OCI-LY7 (cell line): ENCODE results near the gene NTM. TPM values are rescaled to one million over a fixed set of nuclear protein-coding genes. Genes with fewer than 3 reads are reported as not detected.

ENCODE experiments used
- BruUV-seq: library from RNA; stranded (reverse); fragments of 400-500 nt; replicated peaks from 2 replicates; lab custom pipeline; 2021; lab: Mats Ljungman, UMichigan
- CTCF ChIA-PET: fragments of 300-600 bp; sonication (Branson Sonifier 250); formaldehyde crosslinking; loops from one replicate; lab custom pipeline; 2022; ENCODE audit warnings: antibody characterized with exemption; ENCODE audit not compliant: unreplicated experiment; lab: Charles Lee
- POLR2A ChIA-PET: fragments of 300-600 bp; sonication (Branson Sonifier 250); formaldehyde crosslinking; loops from one replicate; lab custom pipeline; 2022; ENCODE audit warnings: antibody characterized with exemption; lab: Charles Lee
- DNase-seq: peaks from one replicate; pipeline ENCODE4 v3.0.0-alpha.2; 2015; ENCODE audit warnings: low spot score
- H2AFZ ChIP-seq: fragments of 200-600 bp; sonication (generic), shearing (Covaris generic); 2 replicates; pipeline ENCODE4 v1.6.1; 2014; ENCODE audit warnings: mild to moderate bottlenecking, antibody characterized with exemption, low read length, moderate library complexity
- H3K27ac ChIP-seq: fragments of 200-600 bp; sonication (generic); 2 replicates; pipeline ENCODE4 v1.5.1; 2014; ENCODE audit warnings: mixed run types, low read depth, mild to moderate bottlenecking, moderate library complexity, low read length, inconsistent platforms; ENCODE audit not compliant: poor library complexity, severe bottlenecking
- H3K36me3 ChIP-seq: fragments of 200-600 bp; sonication (generic); 2 replicates; pipeline ENCODE4 v1.6.1; 2014; ENCODE audit warnings: mild to moderate bottlenecking, antibody characterized with exemption, low read length, moderate library complexity, mixed read lengths; ENCODE audit not compliant: insufficient read depth
- H3K4me1 ChIP-seq: fragments of 200-600 bp; sonication (generic); 2 replicates; pipeline ENCODE4 v1.5.1; 2014; ENCODE audit warnings: mild to moderate bottlenecking, low read length; ENCODE audit not compliant: insufficient read depth, poor library complexity, severe bottlenecking
- H3K4me2 ChIP-seq: fragments of 200-600 bp; sonication (generic); 2 replicates; pipeline ENCODE4 v1.6.1; 2014; ENCODE audit warnings: mild to moderate bottlenecking, low read length
- H3K4me3 ChIP-seq: fragments of 200-600 bp; sonication (generic); 2 replicates; pipeline ENCODE4 v1.5.1; 2014; ENCODE audit warnings: mild to moderate bottlenecking, low read depth, low read length; ENCODE audit not compliant: poor library complexity, severe bottlenecking
- H3K79me2 ChIP-seq: fragments of 200-600 bp; sonication (generic); 2 replicates; pipeline ENCODE4 v1.6.1; 2016; ENCODE audit warnings: low read depth, mild to moderate bottlenecking, low read length, moderate library complexity, mixed read lengths; ENCODE audit not compliant: insufficient read depth
- H3K9me2 ChIP-seq: fragments of 200-600 bp; sonication (generic); 2 replicates; pipeline ENCODE4 v1.6.1; 2016; ENCODE audit warnings: mild to moderate bottlenecking, low read length, mixed read lengths; ENCODE audit not compliant: insufficient read depth
- H3K9me3 ChIP-seq: fragments of 200-600 bp; sonication (generic); 2 replicates; pipeline ENCODE4 v1.6.1; 2014; ENCODE audit warnings: mild to moderate bottlenecking, mixed run types, low read length, mixed read lengths
- H4K20me1 ChIP-seq: fragments of 200-600 bp; sonication (generic); 2 replicates; pipeline ENCODE4 v1.6.1; 2014; ENCODE audit warnings: mild to moderate bottlenecking, antibody characterized with exemption, low read length, moderate library complexity, mixed read lengths; ENCODE audit not compliant: insufficient read depth
- CTCF ChIP-seq: fragments of 200-600 bp; sonication (generic); conservative IDR thresholded peaks from 2 replicates; pipeline ENCODE4 v1.5.1; 2014; ENCODE audit warnings: mild to moderate bottlenecking, antibody characterized with exemption, low read length, moderate library complexity, mixed read lengths
- EZH2phosphoT487 ChIP-seq: fragments of 200-600 bp; sonication (generic); IDR thresholded peaks from 2 replicates; pipeline ENCODE4 v1.6.1; 2018; ENCODE audit warnings: low read depth, borderline replicate concordance, mild to moderate bottlenecking, mixed run types, antibody characterized with exemption, low read length, moderate library complexity, mixed read lengths
- intact Hi-C: fragments of 100-400 bp; cut with micrococcal nuclease; formaldehyde crosslinking; loops from one replicate; pipeline ENCODE4 v1.10.0; 2022; ENCODE audit not compliant: unreplicated experiment
- total RNA-seq, 2 experiments: library from RNA; depleted of rRNA in 1 of 2; stranded (reverse); fragments of >200 nt in 1 of 2; shearing (Covaris generic) in 1 of 2; gene quantifications; 2 replicates each; pipeline ENCODE4 v1.2.3, GENCODE V29; 2014 to 2022

NTM gene
- total RNA-seq, 2 experiments from 2014 or later: not detected

- BruUV-seq: no TSS peak
- Histone ChIP-seq H3K4me1 (no peaks in the 10 kb centered on the region), H3K36me3 (no peaks in the 10 kb centered on the region), H3K9me2 (no peaks in the 10 kb centered on the region), H4K20me1 (no peaks in the 10 kb centered on the region), H3K27ac (no peak overlapping the region), H3K4me3 (no peak overlapping the region), H3K9me3 (no peaks in the 10 kb centered on the region), H3K79me2 (no peaks in the 10 kb centered on the region), H3K4me2 (no peak overlapping the region), H2AFZ (no peak overlapping the region)
- no peak for DNase-seq
- no peak for TF ChIP-seq CTCF
- no peak for TF ChIP-seq EZH2phosphoT487
- intact Hi-C loops: no loop called here
- ChIA-PET CTCF (no interaction called here), POLR2A (no interaction called here)
Observed at GRCh38 chr11:132022285-132022684, 651.9 kb downstream of the NTM start.

- ChIA-PET CTCF (no interaction called here), POLR2A (no interaction called here)
- no peak for TF ChIP-seq EZH2phosphoT487
- TF ChIP-seq CTCF: no peak
- Histone ChIP-seq H4K20me1 (no peaks in the 10 kb centered on the region), H3K4me2 (no peak overlapping the region), H3K36me3 (no peaks in the 10 kb centered on the region), H2AFZ (no peak overlapping the region), H3K4me1 (no peaks in the 10 kb centered on the region), H3K27ac (no peak overlapping the region), H3K4me3 (no peak overlapping the region), H3K9me3 (no peaks in the 10 kb centered on the region), H3K9me2 (no peaks in the 10 kb centered on the region), H3K79me2 (no peaks in the 10 kb centered on the region)
- no peak for DNase-seq
- intact Hi-C loops: no loop called here
- no TSS peak for BruUV-seq
Observed at GRCh38 chr11:132022733-132023478, 652.5 kb downstream of the NTM start.

GRCh38 chr11:132024587-132025295 lies 654.3 kb downstream of the NTM start:
- Histone ChIP-seq H3K4me3 (no peak overlapping the region), H3K36me3 (no peaks in the 10 kb centered on the region), H3K4me2 (no peak overlapping the region), H3K9me2 (no peaks in the 10 kb centered on the region), H2AFZ (no peak overlapping the region), H3K4me1 (no peaks in the 10 kb centered on the region), H3K9me3 (no peaks in the 10 kb centered on the region), H3K27ac (no peak overlapping the region), H4K20me1 (no peaks in the 10 kb centered on the region), H3K79me2 (no peaks in the 10 kb centered on the region)
- DNase-seq: no peak
- BruUV-seq: no TSS peak
- POLR2A ChIA-PET: no interaction called here
- intact Hi-C loops: no loop called here
- CTCF ChIA-PET: no interaction called here
- TF ChIP-seq EZH2phosphoT487 (no peak), CTCF (no peak)
